GM19240 (cell line): ENCODE results near the gene ZNF436.
A peak's percentile ranks its signal among the peaks of the same experiment; 100 is the strongest.
"Not testable (repeated sequence)": the region's sequence is repeated elsewhere in the genome, so short reads cannot be mapped to it uniquely, and the experiment has no call there.

ENCODE experiments used
- DNase-seq: peaks from one replicate; pipeline ENCODE4 v3.0.0; 2011; ENCODE audit warnings: low spot score; ENCODE audit not compliant: insufficient read length

Gene ZNF436

DNA sequence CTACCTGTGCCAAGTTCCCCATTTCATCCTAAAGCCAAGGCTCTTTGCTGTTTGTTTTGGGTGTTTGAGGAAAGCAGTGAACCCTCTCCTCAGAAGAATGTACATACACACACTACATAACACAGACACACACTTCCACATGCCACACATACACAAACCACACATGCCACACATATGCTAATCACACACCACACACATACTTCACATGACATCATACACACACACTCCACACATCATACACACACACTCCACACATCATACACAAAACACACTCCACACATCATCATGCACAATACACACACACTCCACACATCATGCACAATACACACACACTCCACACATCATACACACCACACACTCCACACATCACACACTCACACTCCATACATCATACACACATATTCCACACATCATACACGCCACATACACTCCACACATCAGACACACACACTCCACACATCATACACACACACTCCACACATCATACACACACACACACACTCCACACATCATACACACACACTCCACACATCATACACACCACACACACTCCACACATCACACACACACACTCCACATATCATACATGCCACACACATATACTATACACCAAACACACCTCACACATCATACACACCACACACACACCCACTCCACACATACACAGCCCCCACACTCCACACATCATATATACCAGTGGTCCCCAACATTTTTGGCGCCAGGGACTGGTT, 22.7 kb upstream of the ZNF436 start:
- DNase-seq = no peak

DNA sequence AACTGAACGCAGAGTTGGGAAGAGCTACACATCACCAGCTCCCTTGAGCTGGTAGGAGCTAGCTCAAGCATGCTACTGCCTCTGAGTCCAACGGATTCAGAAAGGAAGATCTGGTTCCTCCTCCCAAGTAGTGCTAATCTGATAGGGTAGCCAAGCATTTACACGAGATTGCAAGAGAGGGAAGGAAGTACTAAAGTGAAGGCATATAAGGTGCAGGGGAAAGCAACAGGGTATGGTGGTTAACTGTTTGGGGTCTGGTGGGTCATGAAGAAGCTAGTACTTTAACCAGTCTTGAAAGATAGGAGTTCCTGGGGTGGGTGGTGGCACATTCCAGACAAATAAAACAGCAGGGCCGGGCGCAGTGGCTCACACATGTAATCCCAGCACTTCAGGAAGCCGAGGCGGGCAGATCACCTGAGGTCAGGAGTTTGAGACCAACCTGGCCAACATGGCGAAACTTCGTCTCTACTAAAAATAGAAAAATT, 20.2 kb upstream of the ZNF436 start:
- no peak for DNase-seq

- DNase-seq = no peak
Observed at GRCh38 chr1:23387494-23387893, 17.9 kb upstream of the ZNF436 start.

DNA sequence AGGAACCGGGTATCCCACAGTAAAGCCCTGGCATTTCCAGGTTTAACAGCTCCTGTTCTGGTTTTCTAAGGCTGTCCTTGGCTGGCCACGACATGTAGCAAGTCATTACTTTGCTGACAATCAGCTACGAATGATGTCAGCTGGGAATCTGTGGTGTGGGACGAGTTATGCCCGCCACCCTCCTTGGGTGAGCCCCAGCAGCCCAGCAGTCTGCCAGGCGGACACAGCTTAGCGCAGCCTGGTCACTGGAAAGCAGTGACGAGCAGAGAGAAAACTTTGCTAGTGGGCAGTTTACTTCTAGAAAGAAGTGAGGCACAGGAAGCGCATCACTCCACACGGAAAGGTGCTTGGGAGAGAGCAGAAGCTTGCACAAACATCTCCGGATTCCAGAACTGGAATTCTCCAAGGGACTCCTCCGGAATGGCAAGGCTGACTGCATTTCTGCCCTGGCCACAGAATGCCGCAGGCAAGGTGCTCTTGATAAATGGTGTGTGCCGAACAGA, 15.5 kb upstream of the ZNF436 start:
- DNase-seq = no peak

GRCh38 chr1:23384312-23385058, 14.8 kb upstream of the ZNF436 start:
- no peak for DNase-seq

GRCh38 chr1:23383577-23384311, 14.1 kb upstream of the ZNF436 start:
- DNase-seq = no peak

- DNase-seq = no peak
Observed at GRCh38 chr1:23381233-23381885, 11.7 kb upstream of the ZNF436 start.

DNA sequence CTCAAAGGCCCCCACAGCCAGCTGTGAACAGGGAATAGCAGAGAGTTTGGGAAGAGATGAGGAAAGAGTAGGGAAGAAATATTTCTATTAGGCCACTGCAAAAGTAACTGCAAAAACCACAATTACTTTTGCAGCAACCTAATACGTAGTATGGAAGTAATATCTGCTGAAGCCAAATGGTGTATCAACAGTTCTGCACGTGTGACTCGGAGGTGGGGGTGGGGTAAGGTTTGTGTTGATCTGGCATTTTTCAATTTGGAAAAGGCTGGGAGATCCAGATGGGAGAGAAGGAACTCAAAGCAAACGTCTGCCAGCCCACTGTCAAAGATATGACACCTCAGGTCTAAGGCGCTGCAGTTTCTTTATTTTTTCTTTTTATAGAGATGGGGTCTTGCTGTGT, 11.1 kb upstream of the ZNF436 start:
- no peak for DNase-seq

- not testable (repeated sequence) for DNase-seq
Observed at GRCh38 chr1:23380236-23380635, 10.6 kb upstream of the ZNF436 start.

DNA sequence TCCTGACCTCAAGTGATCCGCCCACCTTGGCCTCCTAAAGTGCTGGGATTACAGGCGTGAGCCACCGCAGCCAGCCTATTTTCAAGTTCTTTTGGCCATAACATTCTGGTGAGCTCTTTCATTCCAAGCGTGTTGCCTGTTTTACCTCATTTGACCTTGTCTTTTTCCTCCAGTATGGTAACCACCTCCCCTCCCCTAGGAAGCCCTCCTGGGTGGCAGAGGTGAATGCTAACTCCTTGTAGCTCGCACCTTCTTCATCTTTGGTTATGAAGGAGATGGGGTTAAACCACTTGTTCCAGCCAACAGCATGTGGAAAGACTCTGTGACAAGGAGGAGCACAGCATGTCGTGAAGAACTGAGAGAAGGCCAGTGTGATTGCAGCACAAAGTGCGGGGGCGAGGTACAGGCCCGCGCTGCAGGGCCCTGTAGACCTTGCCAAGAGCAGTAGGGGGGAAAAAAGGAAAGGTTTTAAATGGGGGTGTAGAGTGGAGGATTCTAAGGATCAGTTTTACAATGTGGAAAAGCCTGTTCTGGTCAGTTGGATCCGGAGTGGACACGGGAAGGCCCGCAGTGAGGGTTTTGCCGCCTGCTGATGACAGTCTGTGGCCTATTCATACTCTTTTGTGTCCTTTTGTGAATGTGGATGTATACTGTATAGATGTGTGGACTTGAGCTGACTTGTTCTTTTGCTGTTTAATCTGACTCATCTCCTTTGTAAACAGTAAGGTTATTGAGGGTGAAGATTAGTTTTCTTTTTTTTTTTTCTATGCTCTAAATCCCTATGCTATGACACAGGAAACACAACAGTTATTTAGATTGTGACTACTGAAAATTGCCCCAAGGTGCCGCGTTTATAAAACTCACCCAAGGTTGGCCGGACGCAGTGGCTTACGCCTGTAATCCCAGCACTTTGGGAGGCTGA, 7.5 kb upstream of the ZNF436 start:
- DNase-seq = no peak

GRCh38 chr1:23374079-23374735, 4.6 kb upstream of the ZNF436 start:
- not testable (repeated sequence) for DNase-seq

GRCh38 chr1:23371987-23372880, 2.6 kb upstream of the ZNF436 start:
- DNase-seq = no peak

- no peak for DNase-seq
Observed at GRCh38 chr1:23370709-23371584, 1.3 kb upstream of the ZNF436 start.

GRCh38 chr1:23370330-23370708, 683 bp upstream of the ZNF436 start:
- DNase-seq = no peak

DNA sequence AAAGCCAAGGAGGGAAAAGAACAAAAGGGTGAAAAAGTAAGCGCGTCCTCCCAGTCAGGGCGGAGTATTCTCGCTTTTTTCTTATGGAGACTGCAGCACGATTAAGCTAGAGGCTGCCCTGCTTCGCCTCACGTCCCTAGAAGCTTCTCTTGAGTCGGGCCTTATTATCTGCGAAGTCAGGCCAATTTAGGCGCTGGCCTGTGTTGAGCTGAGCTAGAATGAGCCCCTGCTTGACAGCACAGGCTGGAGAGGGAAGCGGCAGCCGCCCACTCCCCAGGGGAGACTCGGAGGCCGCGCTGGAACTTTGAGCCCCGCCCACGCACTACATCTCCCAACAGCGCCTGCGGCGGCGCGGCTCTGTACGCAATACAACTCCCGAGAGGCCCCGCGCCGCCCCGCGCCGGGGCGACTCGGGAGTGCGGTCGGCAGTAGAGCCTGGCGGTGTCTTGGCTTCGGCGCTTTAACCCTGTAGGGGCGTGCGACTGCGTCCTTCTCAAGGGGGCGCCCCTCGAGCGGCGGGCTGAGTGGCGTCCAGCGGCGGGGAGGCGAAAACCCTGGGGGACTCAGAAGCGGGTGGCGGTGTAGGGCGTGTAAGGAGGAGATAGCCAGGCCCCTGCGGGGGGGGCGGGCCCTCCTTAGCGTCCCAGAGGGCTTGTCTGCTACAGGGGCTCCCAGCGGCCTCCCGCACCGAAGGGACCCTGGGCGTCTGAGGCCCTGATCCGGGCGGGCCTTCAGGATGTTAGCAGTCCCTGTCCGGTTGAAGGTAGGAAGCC, 888 bp downstream of the ZNF436 start:
- peak; percentile 52 for DNase-seq

GRCh38 chr1:23367791-23368561, 1.7 kb downstream of the ZNF436 start:
- DNase-seq = peak; percentile 95
